K562 (cell line): ENCODE results near the gene OSCP1. TPM values are rescaled to one million over a fixed set of nuclear protein-coding genes. Genes with fewer than 3 reads are reported as not detected.

ENCODE experiments used
- E2F8 ChIP-seq: fragments of 450-650 bp; IDR thresholded peaks from 2 replicates; pipeline ENCODE4 v1.7.1; 2018; ENCODE audit warnings: mild to moderate bottlenecking, low read depth; ENCODE audit not compliant: partially characterized antibody
- IRF2 ChIP-seq: sonication (generic); formaldehyde crosslinking; IDR thresholded peaks from 2 replicates; pipeline ENCODE4 v1.8.1; 2022; ENCODE audit warnings: mild to moderate bottlenecking, missing genetic modification reagents
- NFRKB ChIP-seq: fragments of 450-650 bp; IDR thresholded peaks from 2 replicates; pipeline ENCODE4 v1.6.1; 2016; ENCODE audit warnings: low read depth
- PYGO2 ChIP-seq: fragments of 450-650 bp; IDR thresholded peaks from 2 replicates; pipeline ENCODE4 v1.6.1; 2016; ENCODE audit warnings: mild to moderate bottlenecking, missing genetic modification characterization, moderate library complexity, missing compliant biosample characterization
- THRAP3 ChIP-seq: fragments of 450-650 bp; IDR thresholded peaks from 2 replicates; pipeline ENCODE4 v1.6.1; 2016; ENCODE audit warnings: mild to moderate bottlenecking, inconsistent platforms, borderline replicate concordance
- ZC3H4 ChIP-seq: sonication (generic); formaldehyde crosslinking; IDR thresholded peaks from 2 replicates; pipeline ENCODE4 v1.9.0; 2021; ENCODE audit warnings: missing genetic modification reagents, borderline replicate concordance
- ZNF668 ChIP-seq: fragments of 250-450 bp; sonication (Bioruptor Pico); IDR thresholded peaks from 2 replicates; pipeline ENCODE4 v1.8.0; 2022; ENCODE audit warnings: mild to moderate bottlenecking, inconsistent platforms
- ZNF79 ChIP-seq: fragments of 250-450 bp; sonication (Bioruptor Pico); IDR thresholded peaks from 2 replicates; pipeline ENCODE4 v1.4.0; 2020; ENCODE audit warnings: low read depth, mild to moderate bottlenecking, moderate library complexity
- polyA plus RNA-seq, 8 experiments: library from polyadenylated mRNA; depleted of rRNA in 4 of 8; stranded (reverse) in 5 of 8; unstranded in 3 of 8; fragments of >200 nt; fragmentation: Nextera tagmentation in 2 of 8; fragmentation: Illumina TruSeq in 1 of 8; extraction: Ambion mirVana in 2 of 8; extraction: Trizol in 1 of 8; gene quantifications; 2 replicates each; pipeline versions ENCODE4 v1.2.1 to v1.2.3, GENCODE V29; 2011 to 2014; ENCODE audit warnings: inconsistent platforms in 1 of 8, missing spikeins in 1 of 8
- total RNA-seq, 7 experiments: library from RNA; depleted of rRNA in 6 of 7; stranded (reverse); fragments of >200 nt in 6 of 7; fragmentation: Illumina TruSeq in 2 of 7; extraction: Trizol in 2 of 7; gene quantifications; 2 replicates each; pipeline versions ENCODE4 v1.2.1 to v1.2.3, GENCODE V29; 2011 to 2021; ENCODE audit warnings: low replicate concordance in 1 of 7
- TF ChIP-seq, protein P1 (sequence below): fragments of 450-650 bp; formaldehyde crosslinking; IDR thresholded peaks from 2 replicates; pipeline ENCODE4 v1.4.0; 2020; ENCODE audit warnings: mild to moderate bottlenecking, moderate library complexity
- TF ChIP-seq, protein P2 (sequence below): fragments of 200-600 bp; sonication (generic); IDR thresholded peaks from one replicate; pipeline ENCODE4 v1.6.1; 2012; ENCODE audit warnings: mild to moderate bottlenecking, low read depth, low read length, inconsistent platforms

OSCP1 gene
- total and polyA plus RNA-seq, 9 of the 15 experiments (the other 6 are each of a cell fraction or from before 2014, with no cell fraction given), result 0.15 to 0.40 (median 0.33) TPM; not detected in 5

DNA sequence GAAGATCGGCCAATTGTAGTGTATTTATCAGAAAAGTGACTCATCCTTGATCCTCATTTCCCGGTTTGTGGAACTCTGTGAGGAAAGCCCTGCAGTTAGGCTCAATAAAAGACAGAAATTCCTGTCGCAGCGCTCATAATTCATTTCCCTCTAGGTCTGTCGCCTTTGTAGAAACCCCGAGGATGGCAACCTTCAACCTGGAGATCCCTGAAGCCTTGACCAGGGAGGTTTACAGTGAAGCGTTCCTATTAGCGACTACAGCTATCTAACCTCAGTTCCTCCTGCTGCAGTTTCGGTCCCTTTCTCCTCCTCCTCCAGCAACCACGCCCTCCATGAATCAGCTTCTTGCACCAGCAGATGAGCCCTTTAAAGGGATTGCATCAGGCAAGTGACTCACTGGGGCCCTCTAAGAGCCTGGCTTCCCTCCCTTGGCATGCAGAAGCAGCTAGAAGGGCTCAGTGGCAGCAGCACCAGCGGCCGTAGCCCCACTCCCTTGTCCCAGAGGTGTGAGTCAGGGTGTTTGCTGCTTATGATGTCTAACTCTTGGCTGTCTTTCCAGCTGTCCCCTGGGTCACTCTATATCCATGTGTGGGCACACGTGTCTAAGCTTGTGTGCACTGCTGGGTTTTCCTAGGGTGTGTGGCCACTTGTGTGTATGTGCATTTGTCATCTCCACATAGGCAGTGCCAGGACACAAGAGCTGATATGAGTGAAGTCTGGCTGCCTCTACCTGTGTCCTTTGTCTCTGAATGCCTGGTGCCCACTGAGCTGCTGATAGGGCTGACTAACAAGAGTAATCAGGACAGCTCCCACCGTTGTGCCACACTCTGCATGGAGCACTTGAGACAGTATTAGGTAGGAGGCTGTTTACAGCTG is 63.7 kb downstream of the OSCP1 start (continued):
- TF ChIP-seq ZC3H4 (CRISPR knock-in tag), result peak; percentile 99
- peak; percentile 66; the same call in 1 of the 2 replicates for TF ChIP-seq ZNF79 (CRISPR knock-in tag)
- TF ChIP-seq, protein P1, sequence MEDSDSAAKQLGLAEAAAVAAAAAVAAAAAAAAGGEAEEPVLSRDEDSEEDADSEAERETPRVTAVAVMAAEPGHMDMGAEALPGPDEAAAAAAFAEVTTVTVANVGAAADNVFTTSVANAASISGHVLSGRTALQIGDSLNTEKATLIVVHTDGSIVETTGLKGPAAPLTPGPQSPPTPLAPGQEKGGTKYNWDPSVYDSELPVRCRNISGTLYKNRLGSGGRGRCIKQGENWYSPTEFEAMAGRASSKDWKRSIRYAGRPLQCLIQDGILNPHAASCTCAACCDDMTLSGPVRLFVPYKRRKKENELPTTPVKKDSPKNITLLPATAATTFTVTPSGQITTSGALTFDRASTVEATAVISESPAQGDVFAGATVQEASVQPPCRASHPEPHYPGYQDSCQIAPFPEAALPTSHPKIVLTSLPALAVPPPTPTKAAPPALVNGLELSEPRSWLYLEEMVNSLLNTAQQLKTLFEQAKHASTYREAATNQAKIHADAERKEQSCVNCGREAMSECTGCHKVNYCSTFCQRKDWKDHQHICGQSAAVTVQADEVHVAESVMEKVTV (CRISPR knock-in tag), result peak; percentile 46; the same call in 1 of the 2 replicates
- TF ChIP-seq IRF2 (CRISPR knock-in tag), result no peak
- peak; percentile 99 for TF ChIP-seq NFRKB
- no peak for TF ChIP-seq E2F8
- TF ChIP-seq PYGO2 (tag), result no peak; the same call in 1 of the 2 replicates
- peak; percentile 94 for TF ChIP-seq ZNF668 (CRISPR knock-in tag)
- TF ChIP-seq, protein P2, sequence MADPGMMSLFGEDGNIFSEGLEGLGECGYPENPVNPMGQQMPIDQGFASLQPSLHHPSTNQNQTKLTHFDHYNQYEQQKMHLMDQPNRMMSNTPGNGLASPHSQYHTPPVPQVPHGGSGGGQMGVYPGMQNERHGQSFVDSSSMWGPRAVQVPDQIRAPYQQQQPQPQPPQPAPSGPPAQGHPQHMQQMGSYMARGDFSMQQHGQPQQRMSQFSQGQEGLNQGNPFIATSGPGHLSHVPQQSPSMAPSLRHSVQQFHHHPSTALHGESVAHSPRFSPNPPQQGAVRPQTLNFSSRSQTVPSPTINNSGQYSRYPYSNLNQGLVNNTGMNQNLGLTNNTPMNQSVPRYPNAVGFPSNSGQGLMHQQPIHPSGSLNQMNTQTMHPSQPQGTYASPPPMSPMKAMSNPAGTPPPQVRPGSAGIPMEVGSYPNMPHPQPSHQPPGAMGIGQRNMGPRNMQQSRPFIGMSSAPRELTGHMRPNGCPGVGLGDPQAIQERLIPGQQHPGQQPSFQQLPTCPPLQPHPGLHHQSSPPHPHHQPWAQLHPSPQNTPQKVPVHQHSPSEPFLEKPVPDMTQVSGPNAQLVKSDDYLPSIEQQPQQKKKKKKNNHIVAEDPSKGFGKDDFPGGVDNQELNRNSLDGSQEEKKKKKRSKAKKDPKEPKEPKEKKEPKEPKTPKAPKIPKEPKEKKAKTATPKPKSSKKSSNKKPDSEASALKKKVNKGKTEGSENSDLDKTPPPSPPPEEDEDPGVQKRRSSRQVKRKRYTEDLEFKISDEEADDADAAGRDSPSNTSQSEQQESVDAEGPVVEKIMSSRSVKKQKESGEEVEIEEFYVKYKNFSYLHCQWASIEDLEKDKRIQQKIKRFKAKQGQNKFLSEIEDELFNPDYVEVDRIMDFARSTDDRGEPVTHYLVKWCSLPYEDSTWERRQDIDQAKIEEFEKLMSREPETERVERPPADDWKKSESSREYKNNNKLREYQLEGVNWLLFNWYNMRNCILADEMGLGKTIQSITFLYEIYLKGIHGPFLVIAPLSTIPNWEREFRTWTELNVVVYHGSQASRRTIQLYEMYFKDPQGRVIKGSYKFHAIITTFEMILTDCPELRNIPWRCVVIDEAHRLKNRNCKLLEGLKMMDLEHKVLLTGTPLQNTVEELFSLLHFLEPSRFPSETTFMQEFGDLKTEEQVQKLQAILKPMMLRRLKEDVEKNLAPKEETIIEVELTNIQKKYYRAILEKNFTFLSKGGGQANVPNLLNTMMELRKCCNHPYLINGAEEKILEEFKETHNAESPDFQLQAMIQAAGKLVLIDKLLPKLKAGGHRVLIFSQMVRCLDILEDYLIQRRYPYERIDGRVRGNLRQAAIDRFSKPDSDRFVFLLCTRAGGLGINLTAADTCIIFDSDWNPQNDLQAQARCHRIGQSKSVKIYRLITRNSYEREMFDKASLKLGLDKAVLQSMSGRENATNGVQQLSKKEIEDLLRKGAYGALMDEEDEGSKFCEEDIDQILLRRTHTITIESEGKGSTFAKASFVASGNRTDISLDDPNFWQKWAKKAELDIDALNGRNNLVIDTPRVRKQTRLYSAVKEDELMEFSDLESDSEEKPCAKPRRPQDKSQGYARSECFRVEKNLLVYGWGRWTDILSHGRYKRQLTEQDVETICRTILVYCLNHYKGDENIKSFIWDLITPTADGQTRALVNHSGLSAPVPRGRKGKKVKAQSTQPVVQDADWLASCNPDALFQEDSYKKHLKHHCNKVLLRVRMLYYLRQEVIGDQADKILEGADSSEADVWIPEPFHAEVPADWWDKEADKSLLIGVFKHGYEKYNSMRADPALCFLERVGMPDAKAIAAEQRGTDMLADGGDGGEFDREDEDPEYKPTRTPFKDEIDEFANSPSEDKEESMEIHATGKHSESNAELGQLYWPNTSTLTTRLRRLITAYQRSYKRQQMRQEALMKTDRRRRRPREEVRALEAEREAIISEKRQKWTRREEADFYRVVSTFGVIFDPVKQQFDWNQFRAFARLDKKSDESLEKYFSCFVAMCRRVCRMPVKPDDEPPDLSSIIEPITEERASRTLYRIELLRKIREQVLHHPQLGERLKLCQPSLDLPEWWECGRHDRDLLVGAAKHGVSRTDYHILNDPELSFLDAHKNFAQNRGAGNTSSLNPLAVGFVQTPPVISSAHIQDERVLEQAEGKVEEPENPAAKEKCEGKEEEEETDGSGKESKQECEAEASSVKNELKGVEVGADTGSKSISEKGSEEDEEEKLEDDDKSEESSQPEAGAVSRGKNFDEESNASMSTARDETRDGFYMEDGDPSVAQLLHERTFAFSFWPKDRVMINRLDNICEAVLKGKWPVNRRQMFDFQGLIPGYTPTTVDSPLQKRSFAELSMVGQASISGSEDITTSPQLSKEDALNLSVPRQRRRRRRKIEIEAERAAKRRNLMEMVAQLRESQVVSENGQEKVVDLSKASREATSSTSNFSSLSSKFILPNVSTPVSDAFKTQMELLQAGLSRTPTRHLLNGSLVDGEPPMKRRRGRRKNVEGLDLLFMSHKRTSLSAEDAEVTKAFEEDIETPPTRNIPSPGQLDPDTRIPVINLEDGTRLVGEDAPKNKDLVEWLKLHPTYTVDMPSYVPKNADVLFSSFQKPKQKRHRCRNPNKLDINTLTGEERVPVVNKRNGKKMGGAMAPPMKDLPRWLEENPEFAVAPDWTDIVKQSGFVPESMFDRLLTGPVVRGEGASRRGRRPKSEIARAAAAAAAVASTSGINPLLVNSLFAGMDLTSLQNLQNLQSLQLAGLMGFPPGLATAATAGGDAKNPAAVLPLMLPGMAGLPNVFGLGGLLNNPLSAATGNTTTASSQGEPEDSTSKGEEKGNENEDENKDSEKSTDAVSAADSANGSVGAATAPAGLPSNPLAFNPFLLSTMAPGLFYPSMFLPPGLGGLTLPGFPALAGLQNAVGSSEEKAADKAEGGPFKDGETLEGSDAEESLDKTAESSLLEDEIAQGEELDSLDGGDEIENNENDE, result peak; percentile 67
- no peak for TF ChIP-seq THRAP3
